ENCODE results near the gene ERFE.
"Not testable (repeated sequence)": the region's sequence is repeated elsewhere in the genome, so short reads cannot be mapped to it uniquely, and the experiment has no call there.

ERFE gene

DNA sequence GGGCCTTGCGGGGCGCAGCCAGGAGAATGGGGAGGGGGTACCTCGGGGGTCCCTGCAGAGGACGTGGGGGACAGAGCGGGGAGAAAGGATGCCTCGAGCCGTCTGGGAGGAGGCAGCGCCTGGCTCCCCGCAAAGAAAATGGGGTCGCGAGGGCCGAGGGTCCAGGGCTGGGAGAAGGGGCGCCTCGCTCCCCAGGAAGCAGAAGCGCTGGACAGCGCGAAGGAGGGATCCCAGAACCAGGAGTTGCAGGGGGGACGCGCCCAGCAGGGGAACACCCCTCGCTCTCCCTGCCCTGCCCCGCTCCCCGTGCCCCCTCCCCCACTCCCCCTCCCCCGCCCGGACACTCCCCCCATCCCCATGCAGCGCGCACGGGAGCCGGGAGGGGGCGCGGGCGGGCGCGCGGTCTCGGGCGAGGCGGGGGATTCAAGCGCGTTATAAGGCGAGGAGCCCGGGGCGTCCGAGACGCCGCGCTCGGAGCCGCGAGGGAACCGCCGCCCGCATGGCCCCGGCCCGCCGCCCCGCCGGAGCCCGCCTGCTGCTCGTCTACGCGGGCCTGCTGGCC, at the start of gene ERFE:
Gene ERFE (plus strand): TSS at position 462 of the 562 bp plus-strand sequence. CDS start 38 bp downstream, at position 500.
- no peak for DNase-seq

- no peak for DNase-seq
These were observed 45.2 kb upstream of the ERFE start for GRCh38 chr2:238113611-238114010.

- DNase-seq, result no peak
These were observed 44.4 kb upstream of the ERFE start for GRCh38 chr2:238114331-238114841.

GRCh38 chr2:238114851-238115660, 43.7 kb upstream of the ERFE start:
- no peak for DNase-seq

DNA sequence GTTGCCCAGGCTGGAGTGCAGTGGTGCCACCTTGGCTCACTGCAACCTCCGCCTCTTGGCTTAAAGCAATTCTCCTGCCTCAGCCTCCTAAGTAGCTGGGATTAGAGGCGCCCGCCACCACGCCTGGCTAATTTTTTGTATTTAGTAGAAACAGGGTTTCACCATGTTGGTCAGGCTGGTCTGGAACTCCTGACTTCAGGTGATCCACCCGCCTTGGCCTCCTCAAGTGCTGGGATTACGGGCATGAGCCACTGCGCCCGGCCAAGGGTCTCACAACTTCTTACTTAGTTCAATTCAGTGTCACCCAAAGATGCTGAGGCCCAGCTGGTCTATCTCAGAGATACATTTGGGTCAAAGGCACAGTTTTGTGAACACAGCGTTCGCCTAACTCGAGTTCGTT, 43.1 kb upstream of the ERFE start:
- DNase-seq, result not testable (repeated sequence)

GRCh38 chr2:238116298-238117198, 42.2 kb upstream of the ERFE start:
- DNase-seq, result no peak

- no peak for DNase-seq
These were observed 41.3 kb upstream of the ERFE start for GRCh38 chr2:238117199-238118154.

GRCh38 chr2:238119756-238120462, 38.9 kb upstream of the ERFE start:
- no peak for DNase-seq

GRCh38 chr2:238120463-238121298, 38.1 kb upstream of the ERFE start:
- no peak for DNase-seq

DNA sequence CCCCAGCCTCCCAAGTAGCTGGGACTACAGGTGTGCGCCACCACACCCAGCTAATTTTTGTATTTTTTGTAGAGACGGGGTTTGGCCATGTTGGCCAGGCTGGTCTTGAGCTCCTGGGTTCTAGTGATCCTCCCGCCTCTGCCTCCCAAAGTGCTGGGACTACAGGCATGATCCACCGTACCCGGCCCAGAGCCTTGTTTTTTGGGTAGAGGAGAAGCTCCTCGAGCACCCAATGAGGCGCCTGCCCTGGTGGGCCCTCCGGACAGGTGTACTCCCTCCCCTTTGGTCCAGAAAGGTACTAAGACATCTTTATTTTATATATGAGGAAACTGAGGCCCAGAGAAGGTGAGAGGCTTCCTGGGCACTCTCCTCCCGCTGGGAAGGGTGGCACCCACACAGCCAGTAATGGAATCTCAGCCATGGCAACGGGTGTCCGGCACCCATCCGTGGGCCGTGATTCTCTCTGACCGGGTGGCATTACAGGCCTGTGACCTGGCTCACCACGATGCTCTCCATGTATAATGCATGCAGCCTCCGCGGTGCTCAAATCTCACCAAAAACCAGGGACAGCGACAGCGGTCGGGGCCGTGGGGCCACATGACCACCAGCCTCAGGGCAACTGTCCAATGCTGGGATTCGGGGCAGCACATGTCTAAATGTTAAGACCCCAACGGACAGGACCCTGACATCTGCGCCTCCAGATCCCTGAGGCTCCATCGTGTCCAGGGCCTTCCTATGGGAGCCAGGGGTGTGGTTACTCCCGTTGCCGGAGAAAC, 37.1 kb upstream of the ERFE start:
- DNase-seq, result no peak

DNA sequence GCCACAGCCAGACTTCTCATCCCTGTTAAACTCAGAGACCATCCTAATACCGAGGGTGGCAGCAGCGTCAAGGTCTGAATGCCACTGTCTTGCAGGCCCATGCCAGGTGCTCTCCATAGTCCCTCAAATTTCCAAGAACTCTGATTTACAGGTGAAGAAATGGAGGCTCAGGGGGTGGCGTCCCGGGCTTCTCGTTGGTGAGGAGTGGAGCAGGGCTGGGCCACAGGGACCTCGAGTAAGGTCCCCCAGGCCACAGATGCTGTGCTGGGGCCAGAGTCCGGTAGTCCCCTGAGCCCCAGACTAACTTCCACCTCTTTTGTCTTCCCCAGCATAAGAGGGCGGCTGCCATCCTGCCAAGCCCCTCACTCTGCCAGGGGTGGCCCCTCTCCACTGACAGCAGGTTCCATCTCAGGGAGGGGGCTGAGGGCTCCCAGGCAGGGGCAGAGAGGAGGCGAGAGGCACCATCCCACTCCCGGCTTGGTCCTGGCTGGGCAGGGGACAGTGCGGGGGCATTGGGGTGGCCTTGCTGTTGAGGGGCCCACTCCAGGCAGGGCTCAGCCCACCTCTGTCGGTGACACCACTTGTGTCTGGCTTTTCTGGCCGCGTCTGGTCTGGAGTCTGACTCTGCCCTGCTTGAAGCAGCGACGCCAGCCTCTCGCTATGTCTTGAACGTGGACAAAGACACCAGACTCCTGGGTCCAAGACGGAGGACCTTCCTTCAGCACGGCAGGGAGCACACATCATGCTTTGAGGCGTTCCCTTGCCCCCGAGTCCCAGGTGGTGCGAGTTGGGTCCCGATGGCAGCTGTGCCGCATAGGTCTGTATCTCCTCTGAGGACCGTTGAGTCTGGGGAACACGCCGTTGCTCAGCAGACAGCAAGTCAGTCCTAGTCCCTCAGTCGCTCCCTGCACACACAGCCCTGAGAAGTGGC, 36.2 kb upstream of the ERFE start:
- no peak for DNase-seq

DNA sequence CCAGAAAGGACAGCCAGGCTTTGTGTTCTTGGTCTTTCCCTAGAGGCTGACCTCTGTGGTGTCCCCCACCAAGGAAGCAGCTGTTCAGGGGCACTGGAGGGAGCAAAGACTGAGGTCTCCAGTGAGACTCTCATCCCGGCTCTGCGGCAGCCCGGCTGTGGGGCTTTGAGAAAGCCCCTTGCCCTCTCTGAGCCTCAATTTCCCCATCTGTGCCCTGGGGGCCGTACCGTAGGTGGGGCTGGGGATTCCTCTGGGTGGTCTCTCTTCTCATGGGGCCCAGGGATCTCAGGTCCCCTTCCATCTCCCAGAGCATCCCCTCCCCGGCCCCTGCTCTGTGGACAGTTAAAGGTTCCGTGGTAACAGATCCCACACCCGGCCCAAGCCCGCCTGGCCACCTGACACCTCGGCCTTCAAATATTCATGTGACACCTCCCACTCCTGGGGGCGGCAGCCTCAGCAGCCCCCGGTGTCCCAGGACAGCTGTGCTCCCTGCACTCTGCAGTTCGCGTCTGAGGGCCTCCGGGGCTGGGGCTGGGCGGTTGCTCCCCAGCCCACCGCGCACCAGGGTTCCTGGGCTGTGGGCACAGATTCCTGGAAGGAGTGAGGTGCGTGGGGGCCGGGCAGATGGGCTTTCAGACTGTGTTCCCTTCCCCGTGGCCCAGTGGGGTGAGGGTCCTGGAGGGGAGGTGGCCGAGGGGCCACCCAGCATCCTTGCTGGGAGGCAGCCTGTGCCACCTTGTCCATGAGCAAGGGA, 35.4 kb upstream of the ERFE start:
- no peak for DNase-seq

DNA sequence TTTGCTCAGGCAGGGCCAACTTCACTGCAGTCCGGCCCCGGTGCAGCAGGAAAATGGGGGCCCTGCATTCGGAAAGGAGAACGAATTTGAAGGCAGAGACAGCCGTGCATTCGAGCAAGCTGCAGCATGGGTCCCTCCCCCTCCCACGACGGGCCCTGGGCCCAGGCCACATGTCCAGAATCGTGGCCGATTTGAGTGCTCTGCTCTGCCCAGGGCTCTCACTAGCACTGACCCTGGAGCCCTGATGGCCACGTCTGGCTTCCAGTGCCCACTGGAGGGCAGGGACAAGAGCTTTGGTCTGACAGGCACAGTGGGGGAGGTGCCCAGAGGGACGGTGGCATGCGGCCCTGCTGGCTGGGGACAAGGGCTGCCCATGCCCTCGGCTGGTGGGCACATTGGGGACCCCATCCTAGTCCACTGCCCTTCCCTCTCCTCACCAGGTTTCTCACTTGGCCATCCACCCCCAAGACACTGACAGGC, 34.7 kb upstream of the ERFE start:
- no peak for DNase-seq

- no peak for DNase-seq
These were observed 34.2 kb upstream of the ERFE start for GRCh38 chr2:238124488-238125126.

DNA sequence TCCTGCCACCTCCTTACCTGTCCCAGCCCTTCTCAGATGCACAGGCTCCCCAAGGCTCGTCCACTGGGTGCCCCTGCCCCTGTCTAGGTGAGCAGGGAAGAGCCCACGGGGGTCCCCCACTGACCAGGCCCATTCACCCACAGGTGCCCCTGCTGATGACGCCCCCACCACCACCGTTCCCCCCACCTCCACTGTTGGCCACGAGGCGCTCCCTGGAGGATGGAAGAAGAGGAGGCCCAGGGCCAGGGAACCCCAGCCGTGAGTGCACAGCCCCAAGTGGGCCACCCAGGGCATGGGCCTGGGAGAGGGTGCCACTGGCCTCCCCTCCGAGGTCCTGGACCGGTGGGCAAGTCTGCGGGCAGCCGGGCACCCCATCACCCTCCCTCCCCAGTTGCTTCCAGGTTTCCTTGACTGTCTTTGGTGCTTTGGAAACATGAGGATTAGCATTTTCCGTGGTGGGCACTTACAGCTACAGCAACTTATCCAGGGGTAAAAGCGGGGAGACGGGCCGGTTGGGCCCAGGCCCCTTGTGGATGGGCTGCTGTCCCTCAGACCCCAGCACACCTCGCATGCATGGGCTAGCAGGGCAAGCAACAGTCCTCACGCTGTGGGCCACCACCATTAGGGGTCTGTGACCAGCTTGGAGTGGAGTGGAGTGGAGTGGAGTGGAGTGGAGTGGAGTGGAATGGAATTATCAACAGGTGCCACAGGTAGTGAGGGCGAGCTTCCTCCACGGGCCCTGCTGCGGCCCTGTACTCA, 33.5 kb upstream of the ERFE start:
- DNase-seq, result no peak

- DNase-seq, result no peak
These were observed 32.4 kb upstream of the ERFE start for GRCh38 chr2:238126338-238126737.
